Activated CD8-positive, alpha-beta memory T cell treated with anti-CD3 and anti-CD28 coated beads, Interleukin-2, amount 50 U/mL, for 24 hours (primary cell): ENCODE measurements around the gene ZCWPW2.
A peak's percentile ranks its signal among the peaks of the same experiment; 100 is the strongest.

Experiments used
- DNase-seq: peaks from one replicate; pipeline ENCODE4 v3.0.0-alpha.2; 2020; ENCODE audit errors: extremely low read depth

ZCWPW2 gene

GRCh38 chr3:28348629-28349468 lies at the start of gene ZCWPW2, which contains the start of gene AZI2:
Gene ZCWPW2, plus strand, starts transcription at chr3:28348721. Its CDS starts 64,348 bp downstream, at chr3:28413069.
Gene AZI2, minus strand, starts transcription at chr3:28348824. Its CDS starts 8,207 bp downstream, at chr3:28340617.
- peak; percentile 78 for DNase-seq

GRCh38 chr3:28299705-28300104 lies 48.8 kb upstream of the ZCWPW2 start:
- DNase-seq: no peak

DNA sequence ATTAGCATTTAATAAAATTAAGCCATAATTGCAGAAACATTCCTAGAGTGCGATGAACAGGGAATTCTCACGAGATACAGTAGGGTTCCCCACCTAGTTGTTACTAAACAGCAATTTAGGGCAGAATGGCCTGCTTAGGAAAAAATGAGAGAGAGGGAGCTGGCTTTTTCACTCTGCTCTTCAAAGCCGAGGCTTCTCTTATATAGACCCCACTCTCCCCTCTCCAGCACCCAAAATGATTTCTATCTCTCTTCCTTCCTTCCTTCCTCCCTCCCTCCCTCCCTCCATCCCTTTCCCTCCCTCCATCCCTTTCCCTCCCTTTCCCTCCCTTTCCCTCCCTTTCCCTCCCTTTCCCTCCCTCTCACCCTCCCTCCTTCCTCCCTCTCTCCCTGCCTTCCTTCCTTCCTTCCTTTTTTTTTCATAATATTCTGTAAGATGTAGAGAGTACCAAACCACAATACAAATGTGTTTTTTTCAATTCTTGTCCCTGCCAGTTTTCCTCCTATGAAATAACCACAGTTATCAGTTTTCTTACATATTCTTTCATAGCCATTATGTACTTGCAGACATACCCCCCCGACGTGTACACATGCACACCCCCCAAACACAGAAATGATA lies 48.1 kb upstream of the ZCWPW2 start:
- no peak for DNase-seq

GRCh38 chr3:28301688-28302087 lies 46.8 kb upstream of the ZCWPW2 start:
- DNase-seq: no peak

DNA sequence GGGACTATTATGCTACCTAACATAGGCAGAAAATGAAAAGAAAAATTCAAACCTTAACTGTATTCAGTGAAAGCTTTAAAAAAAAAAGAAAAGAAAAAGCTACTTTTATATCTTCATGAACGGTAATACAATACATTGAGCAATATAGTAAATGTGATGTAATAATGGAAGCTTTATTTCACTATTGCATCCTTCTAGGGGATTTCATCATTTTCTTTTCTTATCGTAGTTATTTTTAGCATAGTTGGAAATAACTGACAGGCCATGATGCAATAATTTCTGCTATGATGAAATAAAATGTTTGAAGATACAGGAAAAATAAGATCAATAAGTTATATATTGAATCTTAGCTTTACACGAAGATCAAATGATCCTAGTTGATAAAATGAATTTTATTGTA lies 40.3 kb upstream of the ZCWPW2 start:
- no peak for DNase-seq

DNA sequence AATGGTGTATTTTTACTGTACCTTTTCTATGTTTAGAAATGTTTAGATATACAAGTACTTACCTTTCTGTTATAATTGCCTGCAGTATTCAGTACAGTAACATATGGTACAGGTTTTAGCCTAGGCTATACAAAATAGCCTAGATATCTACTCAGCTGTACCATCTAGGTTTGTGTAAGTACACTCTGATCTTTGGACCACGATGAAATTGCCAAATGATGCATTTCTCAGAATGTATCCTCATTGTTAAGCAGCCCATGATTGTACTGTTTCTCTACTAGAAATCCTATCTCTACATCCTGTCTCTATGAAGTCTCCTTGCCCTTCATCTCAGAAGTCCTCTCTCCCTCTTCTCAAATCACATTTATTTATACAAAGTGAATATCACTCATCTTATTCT lies 32.8 kb upstream of the ZCWPW2 start:
- no peak for DNase-seq

DNA sequence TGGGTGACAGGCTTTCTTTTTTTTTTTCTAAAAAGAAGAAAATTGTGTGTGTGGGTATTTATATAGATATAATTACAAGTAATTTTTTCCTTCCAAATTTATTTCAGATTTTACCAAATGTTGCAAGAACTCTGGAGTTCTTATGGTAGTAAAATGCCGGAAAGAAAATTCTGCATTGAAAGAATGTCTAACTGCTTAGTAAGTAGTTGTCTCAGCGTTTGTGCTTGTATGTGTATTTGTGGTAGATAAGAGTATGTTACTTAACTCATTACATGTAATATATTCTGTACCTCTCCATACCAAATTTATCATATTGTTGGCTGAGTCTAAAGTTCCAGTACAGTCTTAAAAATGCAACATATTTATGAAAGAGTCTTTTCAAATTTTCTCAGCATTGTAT lies 32.3 kb upstream of the ZCWPW2 start:
- DNase-seq: no peak

DNA sequence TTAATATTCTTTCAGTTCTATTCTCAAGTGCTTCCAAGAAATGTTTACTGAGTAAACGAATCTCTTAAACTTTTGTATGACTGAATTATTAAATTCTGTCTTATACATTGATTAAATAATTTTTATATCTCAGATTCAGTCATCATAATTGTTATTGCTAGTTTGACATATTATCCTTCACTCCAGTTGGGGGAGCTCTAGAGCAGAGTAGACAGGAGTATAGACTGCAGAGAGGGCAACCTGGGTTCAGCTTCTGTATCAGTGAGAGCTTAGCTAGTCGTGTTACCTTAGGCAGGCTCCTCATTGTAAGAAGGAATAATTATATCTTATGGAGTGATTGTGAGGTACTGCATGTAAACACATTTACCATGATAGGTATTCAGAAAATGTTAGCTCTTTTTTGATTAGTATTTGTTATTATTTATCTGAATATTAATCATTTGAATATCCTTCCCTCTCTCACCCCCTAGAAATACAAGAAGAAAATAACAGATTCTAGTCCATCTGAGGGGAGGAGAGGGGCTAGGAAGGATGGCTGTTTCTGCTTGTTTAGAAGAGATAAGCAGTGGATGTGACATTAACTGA lies 31.0 kb upstream of the ZCWPW2 start:
- DNase-seq: no peak

DNA sequence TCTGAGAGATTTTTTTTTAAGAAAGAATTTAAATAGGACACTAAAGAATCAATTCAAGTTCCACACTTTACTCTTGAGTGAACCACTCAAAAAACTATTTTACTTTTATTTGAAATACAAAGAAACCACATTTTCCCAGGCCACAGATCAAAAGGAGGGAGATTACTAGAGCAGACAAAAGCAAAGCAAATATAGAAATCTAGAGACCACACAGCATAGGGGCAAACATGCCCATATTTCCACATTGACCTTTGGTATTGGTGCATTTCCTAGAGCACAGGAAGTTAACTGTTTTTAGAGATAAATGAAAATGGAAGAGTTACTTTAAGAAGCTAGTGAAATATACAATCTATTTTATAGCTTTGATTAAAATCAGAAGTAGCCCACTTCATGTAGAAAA lies 27.5 kb upstream of the ZCWPW2 start:
- no peak for DNase-seq

GRCh38 chr3:28322464-28322863 lies 26.1 kb upstream of the ZCWPW2 start:
- DNase-seq: no peak

GRCh38 chr3:28326458-28326926 lies 22.0 kb upstream of the ZCWPW2 start:
- no peak for DNase-seq

DNA sequence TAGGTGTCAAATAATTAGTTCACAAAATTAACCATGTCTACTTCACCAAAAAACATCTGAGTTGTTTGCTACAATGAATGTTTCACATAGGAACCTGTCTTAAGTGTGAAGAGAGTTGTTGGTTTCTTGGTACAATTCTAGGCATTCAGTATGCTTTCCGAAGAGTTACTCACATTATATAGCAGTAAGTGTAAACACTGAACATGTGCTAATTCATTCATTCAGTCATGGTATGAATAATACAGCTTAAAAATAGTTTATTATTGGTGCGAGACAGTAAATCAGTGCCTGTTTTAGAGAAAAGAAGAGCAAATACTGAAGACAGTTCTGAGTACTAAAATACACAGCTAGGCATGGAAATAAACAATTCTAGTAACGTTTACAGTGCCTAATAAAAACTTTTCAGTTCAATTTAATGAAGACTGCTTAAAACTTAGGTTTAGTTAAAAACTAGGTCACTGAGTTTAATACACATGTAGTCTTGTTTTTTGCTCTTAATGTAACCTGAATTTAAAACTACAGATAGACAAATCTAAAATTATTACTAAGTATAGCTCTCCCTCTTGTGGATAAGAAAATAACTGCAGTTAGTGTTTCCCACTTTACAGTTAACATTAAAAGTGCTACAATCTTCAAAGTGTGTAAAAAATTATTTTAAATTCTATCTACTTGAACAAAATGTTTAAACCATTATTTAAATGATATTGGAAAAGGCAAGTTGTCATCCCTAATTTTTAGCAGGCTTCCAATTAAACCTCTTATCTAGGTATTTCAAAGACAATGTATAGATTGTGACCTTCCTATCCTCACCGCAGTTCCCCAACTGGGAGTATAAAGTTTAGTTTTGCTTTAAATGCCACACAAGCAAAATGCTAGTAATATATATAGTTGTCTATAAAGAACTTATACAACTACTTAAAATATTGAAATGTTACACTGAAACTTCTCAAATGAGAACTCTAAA lies 20.1 kb upstream of the ZCWPW2 start:
- DNase-seq: no peak

GRCh38 chr3:28334552-28334951 lies 14.0 kb upstream of the ZCWPW2 start:
- no peak for DNase-seq

DNA sequence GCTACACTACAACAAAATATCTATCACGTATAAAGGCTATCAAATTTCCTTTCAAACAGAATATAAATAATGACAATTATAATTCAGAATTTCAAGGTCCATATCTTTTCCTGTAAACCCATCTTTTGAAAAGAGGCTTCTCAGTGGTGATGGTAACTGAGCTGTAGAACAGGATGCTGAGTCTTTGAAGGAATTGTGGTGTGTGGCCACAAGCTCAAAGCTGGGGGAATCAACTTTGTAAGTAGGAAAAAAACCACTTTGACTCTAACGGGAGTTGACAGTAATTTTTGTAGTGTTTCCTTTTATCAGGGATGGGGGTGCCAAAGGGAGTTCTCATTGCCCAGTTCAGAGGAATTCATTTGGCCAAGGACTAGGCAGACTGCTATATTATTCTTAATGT lies 13.3 kb upstream of the ZCWPW2 start:
- no peak for DNase-seq

- no peak for DNase-seq
Observed at GRCh38 chr3:28337230-28337629, 11.3 kb upstream of the ZCWPW2 start.

GRCh38 chr3:28343144-28343543 lies 5.4 kb upstream of the ZCWPW2 start:
- no peak for DNase-seq

- DNase-seq: no peak
Observed at GRCh38 chr3:28345690-28346089, 2.8 kb upstream of the ZCWPW2 start.

DNA sequence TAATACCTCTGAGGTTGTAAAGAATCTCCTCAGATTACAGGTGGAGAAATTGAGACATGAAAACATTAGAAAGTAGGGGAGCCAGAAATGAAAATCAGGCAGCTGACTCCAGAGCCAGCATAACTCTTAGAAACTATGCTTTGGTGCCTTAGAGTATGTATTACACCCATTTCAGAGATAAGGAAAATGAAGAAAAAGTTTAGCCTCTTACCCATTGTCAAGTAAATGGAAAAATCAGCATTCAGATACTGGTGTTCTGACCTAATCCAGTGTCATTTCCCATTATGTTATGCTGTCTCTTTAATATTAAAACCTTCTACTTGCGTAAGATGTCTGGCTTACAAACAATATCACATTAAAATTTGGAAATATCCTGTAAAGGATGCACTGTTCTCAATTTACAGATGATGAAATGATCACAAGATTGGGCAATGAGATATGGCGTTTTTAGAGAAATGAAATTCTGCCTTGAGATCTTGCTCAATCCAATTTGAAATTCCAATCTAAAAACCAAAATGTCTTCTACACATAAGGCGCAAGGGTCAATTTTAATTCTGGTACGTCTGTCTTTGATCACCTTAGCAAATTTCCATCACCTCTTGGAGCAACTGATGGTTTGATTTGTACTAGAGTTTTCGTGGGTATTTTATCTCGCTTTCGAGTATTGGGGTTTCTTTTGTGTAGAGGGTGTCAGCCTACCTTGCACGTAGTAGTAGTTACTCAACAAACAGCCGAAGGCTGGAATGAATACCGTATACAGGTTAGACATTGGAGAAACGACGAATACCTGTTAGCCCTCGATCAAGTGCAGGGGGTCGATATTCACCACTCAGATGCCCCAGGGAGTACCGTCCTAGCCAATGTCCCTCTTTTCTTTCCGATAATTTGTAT lies 902 bp upstream of the ZCWPW2 start:
- no peak for DNase-seq

GRCh38 chr3:28348265-28348628 lies 274 bp upstream of the ZCWPW2 start:
- DNase-seq: no peak

DNA sequence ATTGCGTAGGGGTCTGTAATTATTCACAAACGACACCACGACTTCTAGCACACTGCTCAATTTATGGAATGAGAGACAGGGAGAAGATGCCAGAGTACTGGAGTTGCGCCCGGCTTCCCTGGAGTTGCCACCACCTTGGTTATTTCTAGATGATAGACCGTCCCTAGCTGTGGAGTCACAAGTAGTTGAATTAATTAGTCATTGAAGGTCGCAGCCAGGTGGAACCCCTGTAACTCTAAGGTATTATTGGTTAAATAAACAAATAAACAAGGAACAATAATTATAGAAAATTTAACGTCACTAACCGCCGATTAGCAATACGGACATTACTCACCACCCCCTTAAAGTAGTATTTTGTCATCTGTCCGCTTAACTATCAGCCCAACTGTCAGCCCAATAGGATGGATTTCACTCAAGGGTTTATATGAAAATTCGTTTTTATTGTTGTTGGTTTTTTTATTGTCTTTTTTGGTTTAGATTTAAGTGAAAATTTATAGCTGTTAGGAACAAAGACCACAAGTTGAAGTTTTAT lies 1.0 kb downstream of the ZCWPW2 start:
- no peak for DNase-seq
